A549 (cell line): ENCODE data around the gene EPB41L1.

Source experiments
- CBX8 ChIP-seq: fragments of 200-600 bp; sonication (generic); IDR thresholded peaks from 2 replicates; pipeline ENCODE4 v1.6.1; 2016
- CHD2 ChIP-seq: fragments of 150-350 bp; IDR thresholded peaks from 2 replicates; pipeline ENCODE4 v1.6.1; 2014; ENCODE audit warnings: low read length; ENCODE audit not compliant: partially characterized antibody
- CTCF ChIP-seq: fragments of >200 bp; sonication (Bioruptor Twin); formaldehyde crosslinking; IDR thresholded peaks from 3 replicates; pipeline ENCODE4 v1.5.1; 2016
- HOXB13 ChIP-seq: fragments of 250-450 bp; sonication (Bioruptor Pico); IDR thresholded peaks from 2 replicates; pipeline ENCODE4 v1.5.0; 2020; ENCODE audit warnings: low read depth, mild to moderate bottlenecking, moderate library complexity
- KDM1A ChIP-seq: fragments of 200-600 bp; sonication (generic); IDR thresholded peaks from 2 replicates; pipeline ENCODE4 v1.6.1; 2016; ENCODE audit warnings: low read depth, mild to moderate bottlenecking
- MAX ChIP-seq: IDR thresholded peaks from 2 replicates; pipeline ENCODE4 v1.6.1; 2012
- NR3C1 ChIP-seq: fragments of >200 bp; sonication (Bioruptor Twin); formaldehyde crosslinking; IDR thresholded peaks from 3 replicates; pipeline ENCODE4 v1.6.1; 2017
- POLR2A ChIP-seq: IDR thresholded peaks from 2 replicates; pipeline ENCODE4 v1.6.1; 2012; ENCODE audit warnings: mild to moderate bottlenecking, low read length
- POLR2AphosphoS2 ChIP-seq: conservative IDR thresholded peaks from 2 replicates; pipeline ENCODE4 v1.6.1; 2012; ENCODE audit warnings: low read length, improper control_type of control experiment, inconsistent platforms
- RAD21 ChIP-seq, 2 experiments: fragments of >200 bp in 1 of 2; sonication (Bioruptor Twin) in 1 of 2; formaldehyde crosslinking in 1 of 2; IDR thresholded peaks in 1 of 2; conservative IDR thresholded peaks in 1 of 2; 2 replicates in 1 of 2; 3 replicates in 1 of 2; pipeline ENCODE4 v1.6.1; 2012 to 2018; ENCODE audit warnings: inconsistent platforms in 1 of 2
- REST ChIP-seq: fragments of 200-600 bp; sonication (generic); IDR thresholded peaks from 2 replicates; pipeline ENCODE4 v1.6.1; 2016; ENCODE audit warnings: antibody characterized with exemption, mild to moderate bottlenecking, moderate library complexity
- RFX5 ChIP-seq: fragments of 450-650 bp; IDR thresholded peaks from 2 replicates; pipeline ENCODE4 v1.7.1; 2014; ENCODE audit warnings: antibody characterized with exemption, mild to moderate bottlenecking, moderate library complexity
- SMC3 ChIP-seq: fragments of >200 bp; sonication (Bioruptor Twin); formaldehyde crosslinking; IDR thresholded peaks from 3 replicates; pipeline ENCODE4 v1.6.1; 2018; ENCODE audit warnings: inconsistent platforms
- USF2 ChIP-seq: fragments of 450-650 bp; IDR thresholded peaks from 2 replicates; pipeline ENCODE4 v1.6.1; 2014; ENCODE audit warnings: antibody characterized with exemption

GRCh38 chr20:36180323-36180722, 25.8 kb downstream of the EPB41L1 start:
- TF ChIP-seq RAD21 (conservative IDR thresholded peaks at IDR 0.05 in 1 of 2, IDR thresholded peaks at IDR 0.05 in 1 of 2) = no peak
- no peak for TF ChIP-seq POLR2A
- no peak for TF ChIP-seq POLR2AphosphoS2
- no peak for TF ChIP-seq CHD2
- TF ChIP-seq HOXB13 = no peak
- no peak for TF ChIP-seq MAX
- no peak for TF ChIP-seq CTCF
- no peak for TF ChIP-seq USF2
- TF ChIP-seq RFX5 = no peak
- TF ChIP-seq REST = no peak
- no peak for TF ChIP-seq SMC3
- TF ChIP-seq KDM1A = no peak
- no peak for TF ChIP-seq CBX8
- no peak for TF ChIP-seq NR3C1
